Measurements from ENCODE around the gene CDCA4.

DNA sequence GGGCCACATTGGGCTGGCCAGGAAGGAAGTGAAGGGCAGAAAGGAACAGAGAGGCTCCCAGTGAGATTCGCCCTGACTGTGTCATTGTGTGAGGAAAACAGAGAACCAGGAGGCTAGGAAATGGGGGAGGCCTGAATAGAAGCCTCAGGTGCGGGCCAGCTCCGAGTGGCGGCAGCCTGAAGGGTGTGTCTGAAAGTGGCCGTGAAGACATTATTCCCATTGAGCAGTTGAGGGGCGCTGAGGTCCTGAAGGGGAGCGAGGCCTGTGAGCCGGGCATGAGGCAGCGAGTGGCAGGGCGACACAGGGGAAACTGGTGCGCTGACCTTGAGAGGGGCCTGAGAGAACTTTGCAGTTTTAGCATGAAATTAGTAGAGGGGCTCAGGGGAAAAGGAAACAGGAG, 28.4 kb downstream of the CDCA4 start:
- TF ChIP-seq, protein P1, sequence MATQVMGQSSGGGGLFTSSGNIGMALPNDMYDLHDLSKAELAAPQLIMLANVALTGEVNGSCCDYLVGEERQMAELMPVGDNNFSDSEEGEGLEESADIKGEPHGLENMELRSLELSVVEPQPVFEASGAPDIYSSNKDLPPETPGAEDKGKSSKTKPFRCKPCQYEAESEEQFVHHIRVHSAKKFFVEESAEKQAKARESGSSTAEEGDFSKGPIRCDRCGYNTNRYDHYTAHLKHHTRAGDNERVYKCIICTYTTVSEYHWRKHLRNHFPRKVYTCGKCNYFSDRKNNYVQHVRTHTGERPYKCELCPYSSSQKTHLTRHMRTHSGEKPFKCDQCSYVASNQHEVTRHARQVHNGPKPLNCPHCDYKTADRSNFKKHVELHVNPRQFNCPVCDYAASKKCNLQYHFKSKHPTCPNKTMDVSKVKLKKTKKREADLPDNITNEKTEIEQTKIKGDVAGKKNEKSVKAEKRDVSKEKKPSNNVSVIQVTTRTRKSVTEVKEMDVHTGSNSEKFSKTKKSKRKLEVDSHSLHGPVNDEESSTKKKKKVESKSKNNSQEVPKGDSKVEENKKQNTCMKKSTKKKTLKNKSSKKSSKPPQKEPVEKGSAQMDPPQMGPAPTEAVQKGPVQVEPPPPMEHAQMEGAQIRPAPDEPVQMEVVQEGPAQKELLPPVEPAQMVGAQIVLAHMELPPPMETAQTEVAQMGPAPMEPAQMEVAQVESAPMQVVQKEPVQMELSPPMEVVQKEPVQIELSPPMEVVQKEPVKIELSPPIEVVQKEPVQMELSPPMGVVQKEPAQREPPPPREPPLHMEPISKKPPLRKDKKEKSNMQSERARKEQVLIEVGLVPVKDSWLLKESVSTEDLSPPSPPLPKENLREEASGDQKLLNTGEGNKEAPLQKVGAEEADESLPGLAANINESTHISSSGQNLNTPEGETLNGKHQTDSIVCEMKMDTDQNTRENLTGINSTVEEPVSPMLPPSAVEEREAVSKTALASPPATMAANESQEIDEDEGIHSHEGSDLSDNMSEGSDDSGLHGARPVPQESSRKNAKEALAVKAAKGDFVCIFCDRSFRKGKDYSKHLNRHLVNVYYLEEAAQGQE (IDR thresholded peaks at IDR 0.05; ENCODE audit: insufficient read depth in 1 of 2, low read depth in 2 of 2, low read length in 2 of 2): no peak
- TF ChIP-seq POLR2AphosphoS5 (IDR thresholded peaks at IDR 0.05; ENCODE audit: low read depth, low read length): no peak
- no peak for TF ChIP-seq TAF1 (IDR thresholded peaks at IDR 0.05; ENCODE audit: borderline replicate concordance, insufficient read depth, low read length)
- TF ChIP-seq SIN3A (IDR thresholded peaks at IDR 0.05; ENCODE audit: borderline replicate concordance, insufficient read depth, low read length): no peak
